Nephron (organoid): ENCODE results near the gene MAEL.
A peak's percentile ranks its signal among the peaks of the same experiment; 100 is the strongest.

Experiments
- H3K27ac Mint-ChIP-seq, 3 experiments: 2 replicates each; pipeline ENCODE4 v1.8.0; 2020; ENCODE audit warnings: mixed read lengths in 3 of 3, mild to moderate bottlenecking in 2 of 3, moderate library complexity in 1 of 3
- H3K27me3 Mint-ChIP-seq: 2 replicates; pipeline ENCODE4 v1.8.0; 2021; ENCODE audit warnings: low read depth, mild to moderate bottlenecking, moderate library complexity, mixed read lengths
- H3K36me3 Mint-ChIP-seq: 2 replicates; pipeline ENCODE4 v1.8.0; 2020; ENCODE audit warnings: low read depth, mixed read lengths
- H3K4me1 Mint-ChIP-seq: 2 replicates; pipeline ENCODE4 v1.8.0; 2020; ENCODE audit warnings: mixed read lengths
- H3K4me3 Mint-ChIP-seq, 3 experiments: 2 replicates each; pipeline ENCODE4 v1.8.0; 2020; ENCODE audit warnings: mild to moderate bottlenecking in 3 of 3, mixed read lengths in 3 of 3, moderate library complexity in 2 of 3
- H3K9me3 Mint-ChIP-seq: 2 replicates; pipeline ENCODE4 v1.8.0; 2020; ENCODE audit warnings: mixed read lengths
- CTCF ChIP-seq, 3 experiments: fragments of 200-600 bp; sonication (generic); IDR thresholded peaks; one replicate each; pipeline ENCODE4 v1.5.0; 2021; ENCODE audit warnings: antibody characterized with exemption in 3 of 3; ENCODE audit not compliant: unreplicated experiment in 3 of 3

MAEL gene

GRCh38 chr1:167066333-167067122, 77.4 kb downstream of the MAEL start:
- peaks cover 15% of the 10 kb centered on the region for H3K27me3 Mint-ChIP-seq

GRCh38 chr1:167067904-167068303, 78.8 kb downstream of the MAEL start:
- TF ChIP-seq CTCF (IDR thresholded peaks at IDR 0.05; ENCODE audit: unreplicated experiment in 3 of 3) = no peak

More at GRCh38 chr1:167066333-167067122, 77.4 kb downstream of the MAEL start:
- no peak overlapping the region for H3K27ac Mint-ChIP-seq
- no peaks in the 10 kb centered on the region for H3K36me3 Mint-ChIP-seq
- H3K4me3 Mint-ChIP-seq = peak overlapping the region; percentile 37 to 60 (median 48)
- no peaks in the 10 kb centered on the region for H3K4me1 Mint-ChIP-seq
- TF ChIP-seq CTCF (IDR thresholded peaks at IDR 0.05; ENCODE audit: unreplicated experiment in 3 of 3) = peak; percentile 98 to 99 (median 99)
- no peaks in the 10 kb centered on the region for H3K9me3 Mint-ChIP-seq

GRCh38 chr1:167068761-167069160, 79.7 kb downstream of the MAEL start:
- Mint-ChIP-seq H3K36me3 (no peaks in the 10 kb centered on the region), H3K4me1 (no peaks in the 10 kb centered on the region), H3K9me3 (no peaks in the 10 kb centered on the region), H3K27ac (no peak overlapping the region), H3K27me3 (peaks cover 13% of the 10 kb centered on the region), H3K4me3 (no peak overlapping the region)
- no peak for TF ChIP-seq CTCF (IDR thresholded peaks at IDR 0.05; ENCODE audit: unreplicated experiment in 3 of 3)

More at GRCh38 chr1:167067904-167068303, 78.8 kb downstream of the MAEL start:
- no peaks in the 10 kb centered on the region for H3K4me1 Mint-ChIP-seq
- no peaks in the 10 kb centered on the region for H3K36me3 Mint-ChIP-seq
- peaks cover 15% of the 10 kb centered on the region for H3K27me3 Mint-ChIP-seq
- H3K9me3 Mint-ChIP-seq = no peaks in the 10 kb centered on the region
- no peak overlapping the region for H3K27ac Mint-ChIP-seq
- no peak overlapping the region for H3K4me3 Mint-ChIP-seq

- H3K4me1 Mint-ChIP-seq = no peaks in the 10 kb centered on the region
- H3K36me3 Mint-ChIP-seq = no peaks in the 10 kb centered on the region
- no peak overlapping the region for H3K27ac Mint-ChIP-seq
- H3K27me3 Mint-ChIP-seq = peaks cover 5% of the 10 kb centered on the region
- no peaks in the 10 kb centered on the region for H3K9me3 Mint-ChIP-seq
- H3K4me3 Mint-ChIP-seq = no peak overlapping the region
- no peak for TF ChIP-seq CTCF (IDR thresholded peaks at IDR 0.05; ENCODE audit: unreplicated experiment in 3 of 3)
These were observed 82.2 kb downstream of the MAEL start for GRCh38 chr1:167071286-167071685.
